GM13976 (cell line): ENCODE data around the gene TMEM200B.
"Not testable (repeated sequence)": the region's sequence is repeated elsewhere in the genome, so short reads cannot be mapped to it uniquely, and the experiment has no call there.

ENCODE experiments used
- DNase-seq: peaks from one replicate; pipeline ENCODE4 v3.0.0; 2012; ENCODE audit warnings: low spot score
- in situ Hi-C: fragments of 300-500 bp; cut with MboI; formaldehyde crosslinking; loops from one replicate; pipeline ENCODE4 v1.12.0; 2022; ENCODE audit warnings: low sequenced_read_pairs, mixed read lengths, inconsistent platforms; ENCODE audit not compliant: unreplicated experiment
- TF ChIP-seq, protein P1 (sequence below): IDR thresholded peaks from 2 replicates; pipeline ENCODE4 v1.5.1; 2012; ENCODE audit warnings: borderline replicate concordance, mild to moderate bottlenecking; ENCODE audit not compliant: insufficient read depth; ENCODE audit errors: extremely low read depth, missing control alignments, control extremely low read depth

TMEM200B gene

DNA sequence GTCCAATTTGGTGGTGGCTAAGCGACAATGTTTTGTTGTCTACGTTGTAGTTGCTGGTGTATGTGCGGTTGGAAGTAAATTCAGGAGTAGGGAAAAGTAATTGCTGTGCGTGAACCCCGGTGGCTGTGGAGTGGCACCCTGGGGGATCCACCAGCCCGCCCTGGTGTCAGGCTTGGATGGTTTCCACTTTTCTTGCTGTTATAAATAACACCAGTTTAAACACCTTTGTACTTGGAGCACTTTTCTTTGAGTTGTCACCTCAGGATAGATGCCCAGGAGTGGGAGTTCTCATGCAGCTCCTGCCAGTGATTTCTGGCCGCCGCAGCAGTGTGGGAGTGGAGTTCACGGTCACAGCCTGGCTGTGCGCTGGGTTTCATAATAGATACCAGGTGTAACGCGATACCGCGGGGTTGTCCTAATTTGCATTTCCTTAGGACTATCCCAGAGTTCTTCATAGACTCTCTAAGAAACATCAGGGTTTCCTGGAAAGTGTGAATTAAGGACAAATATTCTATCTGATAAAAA lies 12.8 kb upstream of the TMEM200B start:
- in situ Hi-C loops = no loop called here
- DNase-seq = no peak
- TF ChIP-seq, protein P1, sequence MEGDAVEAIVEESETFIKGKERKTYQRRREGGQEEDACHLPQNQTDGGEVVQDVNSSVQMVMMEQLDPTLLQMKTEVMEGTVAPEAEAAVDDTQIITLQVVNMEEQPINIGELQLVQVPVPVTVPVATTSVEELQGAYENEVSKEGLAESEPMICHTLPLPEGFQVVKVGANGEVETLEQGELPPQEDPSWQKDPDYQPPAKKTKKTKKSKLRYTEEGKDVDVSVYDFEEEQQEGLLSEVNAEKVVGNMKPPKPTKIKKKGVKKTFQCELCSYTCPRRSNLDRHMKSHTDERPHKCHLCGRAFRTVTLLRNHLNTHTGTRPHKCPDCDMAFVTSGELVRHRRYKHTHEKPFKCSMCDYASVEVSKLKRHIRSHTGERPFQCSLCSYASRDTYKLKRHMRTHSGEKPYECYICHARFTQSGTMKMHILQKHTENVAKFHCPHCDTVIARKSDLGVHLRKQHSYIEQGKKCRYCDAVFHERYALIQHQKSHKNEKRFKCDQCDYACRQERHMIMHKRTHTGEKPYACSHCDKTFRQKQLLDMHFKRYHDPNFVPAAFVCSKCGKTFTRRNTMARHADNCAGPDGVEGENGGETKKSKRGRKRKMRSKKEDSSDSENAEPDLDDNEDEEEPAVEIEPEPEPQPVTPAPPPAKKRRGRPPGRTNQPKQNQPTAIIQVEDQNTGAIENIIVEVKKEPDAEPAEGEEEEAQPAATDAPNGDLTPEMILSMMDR = no peak

DNA sequence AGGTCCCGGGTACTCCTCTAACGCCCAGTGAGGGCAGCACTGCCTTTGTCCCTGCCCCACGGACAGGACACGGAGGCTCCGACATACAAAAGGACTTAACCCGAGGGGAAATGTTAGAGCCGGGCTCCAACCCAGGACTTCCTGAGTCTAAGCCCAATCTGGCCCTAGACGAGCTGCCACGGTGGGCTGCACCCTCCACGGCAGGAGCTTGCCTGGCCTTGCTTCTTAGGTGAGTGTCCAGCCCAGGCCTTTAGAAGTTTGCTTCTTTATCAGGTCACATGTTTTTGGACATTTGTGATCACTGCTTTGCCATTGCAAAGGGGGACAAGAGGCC lies 11.0 kb upstream of the TMEM200B start:
- DNase-seq = no peak
- in situ Hi-C loops = no loop called here
- TF ChIP-seq, protein P1 = no peak

DNA sequence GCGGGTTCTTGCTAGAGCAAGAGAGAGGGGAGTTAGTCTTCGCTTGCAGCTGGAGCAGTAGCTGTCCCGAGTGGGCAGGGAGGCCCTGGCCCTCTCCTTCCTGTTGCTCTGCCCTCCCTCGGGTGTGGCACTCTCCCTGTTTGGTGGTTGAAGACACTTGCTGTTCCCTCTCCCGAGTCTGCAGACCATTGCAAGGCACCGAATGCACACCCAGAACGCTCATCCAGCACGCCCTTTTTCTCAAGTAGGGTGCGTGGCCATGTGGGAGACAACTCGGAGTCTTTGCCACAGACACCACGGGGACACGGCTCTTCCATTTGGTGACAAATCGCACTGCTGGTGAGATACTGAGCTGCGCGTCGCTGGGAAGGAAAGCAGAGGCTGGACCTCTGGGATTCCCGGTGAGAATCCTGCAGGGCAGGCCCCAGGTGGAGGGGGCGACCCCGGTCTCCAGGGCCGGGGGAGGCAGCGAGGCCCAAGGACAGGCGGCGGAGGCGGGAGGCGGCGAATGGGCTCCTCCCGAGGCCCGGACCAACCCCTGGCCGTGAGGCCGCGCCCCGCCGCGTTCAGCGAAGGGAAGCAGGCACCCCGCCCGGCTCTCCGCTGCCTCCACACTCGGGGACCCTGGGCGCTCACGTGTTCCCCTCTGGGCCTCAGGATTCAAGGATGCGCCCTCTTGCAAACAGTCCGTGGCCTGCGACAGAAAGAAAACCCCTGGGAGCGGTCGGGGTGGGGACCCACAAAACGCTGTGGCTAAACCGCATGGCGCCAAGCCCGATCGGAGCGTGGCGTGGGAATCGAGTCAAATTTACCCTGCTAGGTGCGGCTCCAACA lies 10.4 kb upstream of the TMEM200B start:
- TF ChIP-seq, protein P1 = no peak
- peak; percentile 42 for DNase-seq
- in situ Hi-C loops = no loop called here

DNA sequence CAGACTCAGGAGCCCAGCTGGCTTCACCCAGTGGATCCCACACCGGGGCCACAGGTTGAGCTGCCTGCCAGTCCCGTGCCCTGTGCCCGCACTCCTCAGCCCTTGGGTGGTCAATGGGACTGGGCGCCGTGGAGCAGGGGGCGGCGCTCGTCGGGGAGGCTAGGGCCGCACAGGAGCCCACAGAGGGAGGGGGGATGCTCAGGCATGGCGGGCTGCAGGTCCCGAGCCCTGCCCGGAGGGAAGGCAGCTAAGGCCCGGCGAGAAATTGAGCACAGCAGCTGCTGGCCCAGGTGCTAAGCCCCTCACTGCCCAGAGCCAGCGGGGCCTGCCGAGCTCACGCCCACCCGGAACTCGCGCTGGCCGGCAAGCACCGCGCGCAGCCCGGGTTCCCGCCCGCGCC lies 7.4 kb upstream of the TMEM200B start:
- DNase-seq, in situ Hi-C loops: not testable (repeated sequence)

DNA sequence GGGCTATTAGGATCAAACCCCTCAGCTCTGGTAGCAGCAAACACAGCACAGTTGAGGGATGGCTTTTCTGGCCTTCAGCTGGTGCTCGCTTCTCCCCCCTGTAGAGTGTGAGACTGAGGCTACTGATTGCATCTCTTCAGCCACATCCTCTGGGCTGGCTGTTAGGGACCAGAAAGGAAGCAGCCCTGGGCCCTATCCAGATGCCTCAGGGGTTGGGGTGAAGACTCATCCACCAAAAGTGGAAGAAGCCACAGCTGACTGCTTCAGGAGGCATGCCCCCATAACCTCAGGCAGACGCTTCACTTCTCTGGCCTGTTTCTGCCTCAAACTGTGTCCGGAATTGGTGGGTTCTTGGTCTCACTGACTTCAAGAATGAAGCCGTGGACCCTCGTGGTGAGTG lies 6.2 kb upstream of the TMEM200B start:
- in situ Hi-C loops = no loop called here
- TF ChIP-seq, protein P1 = no peak
- DNase-seq = no peak

DNA sequence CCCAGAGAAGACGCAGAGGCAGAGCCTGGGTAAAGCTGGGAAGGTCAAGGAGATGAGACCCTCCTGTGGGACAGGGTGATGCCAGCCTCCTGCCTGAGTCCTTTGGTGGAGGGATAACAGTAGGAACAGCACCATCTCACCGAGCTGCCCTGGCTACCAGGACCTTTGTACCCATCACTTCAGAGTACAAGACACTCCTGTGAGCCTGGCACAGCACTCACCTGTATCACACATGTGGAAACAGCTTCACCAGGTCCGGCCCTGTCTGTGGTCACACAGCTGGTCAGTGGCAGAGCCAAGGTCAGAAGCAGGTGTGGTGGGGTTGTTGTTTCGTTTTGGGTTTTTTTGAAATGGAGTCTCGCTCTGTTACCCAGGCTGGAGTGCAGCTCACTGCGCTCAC lies 5.0 kb upstream of the TMEM200B start:
- DNase-seq = no peak
- in situ Hi-C loops = no loop called here
- TF ChIP-seq, protein P1 = no peak

DNA sequence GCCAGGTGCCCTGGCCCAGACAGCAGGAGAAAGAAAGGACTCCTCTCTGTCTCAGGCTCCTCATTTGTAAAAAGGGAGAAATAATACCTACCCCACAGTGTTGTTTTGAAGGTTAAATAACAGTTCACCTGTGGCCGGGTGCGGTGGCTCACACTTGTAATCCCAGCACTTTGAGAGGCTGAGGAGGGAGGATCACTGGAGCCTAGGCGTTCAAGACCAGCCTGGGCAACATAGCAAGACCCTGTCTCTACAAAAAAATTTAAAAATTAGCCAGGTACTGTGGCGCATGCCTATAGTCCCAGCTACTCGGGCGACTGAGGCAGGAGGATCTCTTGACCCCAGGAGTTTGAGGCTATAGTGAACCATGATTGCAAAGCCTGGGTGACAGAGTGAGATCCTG lies 2.5 kb upstream of the TMEM200B start:
- TF ChIP-seq, protein P1 = no peak
- in situ Hi-C loops = no loop called here
- no peak for DNase-seq
